ENCODE data around the gene E2F2. TPM values are rescaled to one million over a fixed set of nuclear protein-coding genes. Genes with fewer than 3 reads are reported as not detected.

Gene E2F2
- total and polyA plus RNA-seq, 7 donors, result 0.03 to 0.32 (median 0.06) TPM; not detected in 2

GRCh38 chr1:23475134-23475628 lies 55.9 kb downstream of the E2F2 start:
- H3K4me1 ChIP-seq, result peaks cover 53% of the 10 kb centered on the region

GRCh38 chr1:23473037-23473800 lies 57.8 kb downstream of the E2F2 start:
- Histone ChIP-seq H3K36me3 (ENCODE audit: insufficient read depth in 1 of 2, low read depth in 1 of 2) (no peaks in the 10 kb centered on the region), H3K9me3 (no peaks in the 10 kb centered on the region), H3K4me3 (no peak overlapping the region), H3K27ac (peak overlapping the region; percentile 53), H3K27me3 (ENCODE audit: insufficient read depth in 3 of 3, low read length in 2 of 3) (no peaks in the 10 kb centered on the region), H3K4me1 (peaks cover 50% of the 10 kb centered on the region)
- DNase-seq (no peak), ATAC-seq (peak; percentile 34 to 44 (median 42))
- no peak for TF ChIP-seq CTCF (IDR thresholded peaks at IDR 0.05)
- 71 to 76% (median 74%) methylated on average over 6 of the region's 6 CpGs for WGBS, 3 donors
- intact Hi-C loops (cut with DNase I), result loop anchor here in 1 of 2 donors (5.0 kb wide), 1 partner anchor 36 kb away; no protein-coding TSS in a partner anchor

More at GRCh38 chr1:23475134-23475628, 55.9 kb downstream of the E2F2 start:
- no peak for TF ChIP-seq CTCF (IDR thresholded peaks at IDR 0.05)
- DNase-seq (no peak), ATAC-seq (peak in 2 of 4 donors; percentile 19 to 37)
- Histone ChIP-seq H3K27me3 (ENCODE audit: insufficient read depth in 3 of 3, low read length in 2 of 3) (no peaks in the 10 kb centered on the region), H3K27ac (peak overlapping the region; percentile 56), H3K36me3 (ENCODE audit: insufficient read depth in 1 of 2, low read depth in 1 of 2) (no peaks in the 10 kb centered on the region), H3K9me3 (no peaks in the 10 kb centered on the region), H3K4me3 (no peak overlapping the region)
- intact Hi-C loops (cut with DNase I), result loop anchor here in 1 of 2 donors (5.0 kb wide), 1 partner anchor 53 kb away; the partner anchor contains the start of gene TCEA3
- WGBS, 3 donors, result 36 to 55% (median 40%) methylated on average over 6 of the region's 6 CpGs

GRCh38 chr1:23472351-23473036 lies 58.5 kb downstream of the E2F2 start:
- intact Hi-C loops (cut with DNase I), result loop anchor here in 1 of 2 donors (5.0 kb wide), 1 partner anchor 35 kb away; no protein-coding TSS in a partner anchor
- TF ChIP-seq CTCF (IDR thresholded peaks at IDR 0.05), result no peak
- H3K27me3 ChIP-seq (ENCODE audit: insufficient read depth in 3 of 3, low read length in 2 of 3), result no peaks in the 10 kb centered on the region
- no peaks in the 10 kb centered on the region for H3K36me3 ChIP-seq (ENCODE audit: insufficient read depth in 1 of 2, low read depth in 1 of 2)
- no peak overlapping the region for H3K27ac ChIP-seq
- H3K4me1 ChIP-seq, result peaks cover 50% of the 10 kb centered on the region
- no peak overlapping the region for H3K4me3 ChIP-seq
- no peak for ATAC-seq
- no peaks in the 10 kb centered on the region for H3K9me3 ChIP-seq
- WGBS, 3 donors, result 91% methylated on average over 5 of the region's 5 CpGs
- no peak for DNase-seq

GRCh38 chr1:23471473-23472075 lies 59.5 kb downstream of the E2F2 start:
- peak overlapping the region; percentile 30 for H3K27ac ChIP-seq
- no peaks in the 10 kb centered on the region for H3K36me3 ChIP-seq (ENCODE audit: insufficient read depth in 1 of 2, low read depth in 1 of 2)
- no peaks in the 10 kb centered on the region for H3K27me3 ChIP-seq (ENCODE audit: insufficient read depth in 3 of 3, low read length in 2 of 3)
- no peak overlapping the region for H3K4me3 ChIP-seq
- WGBS, 3 donors, result 80 to 84% (median 82%) methylated on average over 4 of the region's 4 CpGs
- ATAC-seq (no peak), DNase-seq (no peak)
- intact Hi-C loops (cut with DNase I), result loop anchor here in 1 of 2 donors (5.0 kb wide), 1 partner anchor 34 kb away; no protein-coding TSS in a partner anchor
- H3K4me1 ChIP-seq, result peaks cover 52% of the 10 kb centered on the region
- H3K9me3 ChIP-seq, result no peaks in the 10 kb centered on the region
- no peak for TF ChIP-seq CTCF (IDR thresholded peaks at IDR 0.05)
